Measurements from ENCODE around the gene TSLP. TPM values are rescaled to one million over a fixed set of nuclear protein-coding genes. Genes with fewer than 3 reads are reported as not detected.

TSLP gene
- total RNA-seq, 1 donor from 2014 or later, result not detected

- H3K9me3 Mint-ChIP-seq (ENCODE audit: unreplicated experiment), result no peaks in the 10 kb centered on the region
- no peaks in the 10 kb centered on the region for H3K4me1 Mint-ChIP-seq (ENCODE audit: low read depth, unreplicated experiment)
- H3K36me3 Mint-ChIP-seq (ENCODE audit: unreplicated experiment), result no peaks in the 10 kb centered on the region
- DNase-seq, result no peak
- no peak for TF ChIP-seq CTCF (IDR thresholded peaks at IDR 0.05; ENCODE audit: partially characterized antibody, unreplicated experiment)
- H3K27me3 Mint-ChIP-seq (ENCODE audit: unreplicated experiment), result peaks cover 11% of the 10 kb centered on the region
- H3K27ac Mint-ChIP-seq (ENCODE audit: unreplicated experiment), result no peak overlapping the region
- H3K4me3 Mint-ChIP-seq (ENCODE audit: unreplicated experiment), result peak overlapping the region; percentile 87
These were observed 1.7 kb upstream of the TSLP start for GRCh38 chr5:111069839-111070238.

- peaks cover 1% of the 10 kb centered on the region for H3K9me3 Mint-ChIP-seq (ENCODE audit: unreplicated experiment)
- no peak overlapping the region for H3K27ac Mint-ChIP-seq (ENCODE audit: unreplicated experiment)
- peaks cover 11% of the 10 kb centered on the region for H3K27me3 Mint-ChIP-seq (ENCODE audit: unreplicated experiment)
- H3K36me3 Mint-ChIP-seq (ENCODE audit: unreplicated experiment), result no peaks in the 10 kb centered on the region
- DNase-seq, result peak; percentile 73
- no peaks in the 10 kb centered on the region for H3K4me1 Mint-ChIP-seq (ENCODE audit: low read depth, unreplicated experiment)
- no peak for TF ChIP-seq CTCF (IDR thresholded peaks at IDR 0.05; ENCODE audit: partially characterized antibody, unreplicated experiment)
- peak overlapping the region; percentile 87 for H3K4me3 Mint-ChIP-seq (ENCODE audit: unreplicated experiment)
These were observed 1.0 kb upstream of the TSLP start for GRCh38 chr5:111070272-111071134.

- Mint-ChIP-seq H3K36me3 (ENCODE audit: unreplicated experiment) (no peaks in the 10 kb centered on the region), H3K4me3 (ENCODE audit: unreplicated experiment) (peak overlapping the region; percentile 91), H3K9me3 (ENCODE audit: unreplicated experiment) (peaks cover 4% of the 10 kb centered on the region), H3K27ac (ENCODE audit: unreplicated experiment) (no peak overlapping the region), H3K27me3 (ENCODE audit: unreplicated experiment) (peaks cover 11% of the 10 kb centered on the region), H3K4me1 (ENCODE audit: low read depth, unreplicated experiment) (no peaks in the 10 kb centered on the region)
- TF ChIP-seq CTCF (IDR thresholded peaks at IDR 0.05; ENCODE audit: partially characterized antibody, unreplicated experiment), result no peak
- DNase-seq, result peak; percentile 43
These were observed 1.6 kb downstream of the TSLP start for GRCh38 chr5:111072949-111073682.

- Mint-ChIP-seq H3K27ac (ENCODE audit: unreplicated experiment) (no peak overlapping the region), H3K9me3 (ENCODE audit: unreplicated experiment) (peaks cover 4% of the 10 kb centered on the region), H3K27me3 (ENCODE audit: unreplicated experiment) (peaks cover 11% of the 10 kb centered on the region), H3K4me1 (ENCODE audit: low read depth, unreplicated experiment) (no peaks in the 10 kb centered on the region), H3K36me3 (ENCODE audit: unreplicated experiment) (no peaks in the 10 kb centered on the region), H3K4me3 (ENCODE audit: unreplicated experiment) (peak overlapping the region; percentile 91)
- no peak for DNase-seq
- TF ChIP-seq CTCF (IDR thresholded peaks at IDR 0.05; ENCODE audit: partially characterized antibody, unreplicated experiment), result no peak
These were observed 2.7 kb downstream of the TSLP start for GRCh38 chr5:111074244-111074643.

- H3K4me1 Mint-ChIP-seq (ENCODE audit: low read depth, unreplicated experiment), result no peaks in the 10 kb centered on the region
- TF ChIP-seq CTCF (IDR thresholded peaks at IDR 0.05; ENCODE audit: partially characterized antibody, unreplicated experiment), result no peak
- no peak overlapping the region for H3K4me3 Mint-ChIP-seq (ENCODE audit: unreplicated experiment)
- no peaks in the 10 kb centered on the region for H3K36me3 Mint-ChIP-seq (ENCODE audit: unreplicated experiment)
- no peak for DNase-seq
- H3K9me3 Mint-ChIP-seq (ENCODE audit: unreplicated experiment), result peaks cover 4% of the 10 kb centered on the region
- H3K27ac Mint-ChIP-seq (ENCODE audit: unreplicated experiment), result no peak overlapping the region
- peaks cover 9% of the 10 kb centered on the region for H3K27me3 Mint-ChIP-seq (ENCODE audit: unreplicated experiment)
These were observed 4.0 kb downstream of the TSLP start for GRCh38 chr5:111075520-111075919.

Measured in glutamatergic neuron (in vitro differentiated cells).